ENCODE data around the gene TRIP10. TPM values are rescaled to one million over a fixed set of nuclear protein-coding genes. Genes with fewer than 3 reads are reported as not detected.

TRIP10 gene
- total and polyA plus RNA-seq, 4 donors, result 3.4 to 9.9 (median 7.4) TPM

GRCh38 chr19:6705931-6706632 is 33.4 kb upstream of the TRIP10 start:
- no peaks in the 10 kb centered on the region for H3K9me3 ChIP-seq (ENCODE audit: control insufficient read depth in 4 of 4, low read length in 3 of 4)
- 59% methylated on average over 11 of the region's 11 CpGs for WGBS
- H3K36me3 ChIP-seq (ENCODE audit: control insufficient read depth in 4 of 4, insufficient read depth in 3 of 4, low read depth in 1 of 4, low read length in 3 of 4), result peaks cover 27 to 83% (median 62%) of the 10 kb centered on the region in 4 donors
- H3K4me3 ChIP-seq (ENCODE audit: low read depth in 1 of 3, low read length in 3 of 3), result no peak overlapping the region
- H3K27ac ChIP-seq (ENCODE audit: low read depth in 1 of 2, low read length in 2 of 2), result no peak overlapping the region
- no peaks in the 10 kb centered on the region for H3K27me3 ChIP-seq (ENCODE audit: control insufficient read depth in 4 of 4, insufficient read depth in 4 of 4, low read length in 3 of 4)
- DNase-seq (ENCODE audit: low spot score), result no peak
- TF ChIP-seq ZBTB33 (IDR thresholded peaks at IDR 0.05) (no peak), HNF4A (conservative IDR thresholded peaks at IDR 0.05) (no peak), TAF1 (conservative IDR thresholded peaks at IDR 0.05) (no peak), MAX (IDR thresholded peaks at IDR 0.05) (no peak), SP1 (IDR thresholded peaks at IDR 0.05) (no peak), NR2F2 (IDR thresholded peaks at IDR 0.05) (no peak), FOXA1 (IDR thresholded peaks at IDR 0.05) (no peak)
- no peak overlapping the region for H3K9ac ChIP-seq (ENCODE audit: low read depth in 1 of 2, low read length in 2 of 2)
- peaks cover 0 to 18% (median 0%) of the 10 kb centered on the region in 4 donors for H3K4me1 ChIP-seq (ENCODE audit: control insufficient read depth in 4 of 4, insufficient read depth in 4 of 4, low read length in 3 of 4)

- 63% methylated on average over 3 of the region's 3 CpGs for WGBS
- peaks cover 29 to 87% (median 67%) of the 10 kb centered on the region in 4 donors for H3K36me3 ChIP-seq (ENCODE audit: control insufficient read depth in 4 of 4, insufficient read depth in 3 of 4, low read depth in 1 of 4, low read length in 3 of 4)
- H3K9me3 ChIP-seq (ENCODE audit: control insufficient read depth in 4 of 4, low read length in 3 of 4), result no peaks in the 10 kb centered on the region
- no peak overlapping the region for H3K4me3 ChIP-seq (ENCODE audit: low read depth in 1 of 3, low read length in 3 of 3)
- no peaks in the 10 kb centered on the region for H3K27me3 ChIP-seq (ENCODE audit: control insufficient read depth in 4 of 4, insufficient read depth in 4 of 4, low read length in 3 of 4)
- no peak overlapping the region for H3K9ac ChIP-seq (ENCODE audit: low read depth in 1 of 2, low read length in 2 of 2)
- no peak for DNase-seq (ENCODE audit: low spot score)
- no peak overlapping the region for H3K27ac ChIP-seq (ENCODE audit: low read depth in 1 of 2, low read length in 2 of 2)
- TF ChIP-seq REST (IDR thresholded peaks at IDR 0.05), result no peak
- no peak for TF ChIP-seq JUND (IDR thresholded peaks at IDR 0.05)
- no peak for TF ChIP-seq ATF3 (IDR thresholded peaks at IDR 0.05)
- no peak for TF ChIP-seq NR2F2 (IDR thresholded peaks at IDR 0.05)
- TF ChIP-seq HNF4A (conservative IDR thresholded peaks at IDR 0.05), result no peak
- TF ChIP-seq FOXA1 (IDR thresholded peaks at IDR 0.05), result no peak
- TF ChIP-seq SP1 (IDR thresholded peaks at IDR 0.05), result no peak
- TF ChIP-seq CTCF (IDR thresholded peaks at IDR 0.05; ENCODE audit: low read depth, low read length, missing input control), result no peak
- TF ChIP-seq YY1 (IDR thresholded peaks at IDR 0.05), result no peak
- TF ChIP-seq FOXA2 (IDR thresholded peaks at IDR 0.05), result no peak
- TF ChIP-seq HNF4G (IDR thresholded peaks at IDR 0.05), result no peak
- no peak for TF ChIP-seq MAX (IDR thresholded peaks at IDR 0.05)
- no peak for TF ChIP-seq RAD21 (IDR thresholded peaks at IDR 0.05)
- TF ChIP-seq EGR1 (IDR thresholded peaks at IDR 0.05; ENCODE audit: low read depth in 2 of 2), result no peak
- H3K4me1 ChIP-seq (ENCODE audit: control insufficient read depth in 4 of 4, insufficient read depth in 4 of 4, low read length in 3 of 4), result peaks cover 0 to 22% (median 2%) of the 10 kb centered on the region in 4 donors
These were observed 32.9 kb upstream of the TRIP10 start for GRCh38 chr19:6706633-6706958.
